ENCODE measurements around the gene CABLES1.

The CABLES1 gene

GRCh38 chr18:23279931-23280330, 144.6 kb downstream of the CABLES1 start:
- H3K27ac ChIP-seq (ENCODE audit: low read depth, low read length, poor library complexity, severe bottlenecking), result no peak overlapping the region
- H4K20me1 ChIP-seq (ENCODE audit: insufficient read depth, low read length), result no peaks in the 10 kb centered on the region
- H3K79me2 ChIP-seq (ENCODE audit: insufficient read depth, low read length), result no peaks in the 10 kb centered on the region
- no peak overlapping the region for H3K9ac ChIP-seq (ENCODE audit: low read length)
- H3F3A ChIP-seq (ENCODE audit: insufficient read depth, low read length), result no peaks in the 10 kb centered on the region
- H3K4me2 ChIP-seq (ENCODE audit: low read length), result no peak overlapping the region
- H3K9me3 ChIP-seq (ENCODE audit: low read length), result 0 out of 2 replicates have a peak, but pooled peaks cover 4% of the 10 kb centered on the region
- H3K9me2 ChIP-seq (ENCODE audit: low read depth, low read length), result no peaks in the 10 kb centered on the region
- no peak overlapping the region for H3K4me3 ChIP-seq (ENCODE audit: low read depth, low read length, poor library complexity, severe bottlenecking)
- H2AFZ ChIP-seq (ENCODE audit: low read length), result no peak overlapping the region
- H3K4me1 ChIP-seq (ENCODE audit: insufficient read depth, low read length, severe bottlenecking), result peaks cover 11% of the 10 kb centered on the region
- TF ChIP-seq CTCF (IDR thresholded peaks at IDR 0.05; ENCODE audit: low read length) (no peak), EZH2 (IDR thresholded peaks at IDR 0.05; ENCODE audit: borderline replicate concordance, low read length) (no peak)
- H3K36me3 ChIP-seq (ENCODE audit: insufficient read depth, low read length), result peaks cover 11% of the 10 kb centered on the region; the same call in 1 of the 2 replicates
- no peaks in the 10 kb centered on the region for H3K27me3 ChIP-seq (ENCODE audit: insufficient read depth, low read length)

GRCh38 chr18:23280844-23281243, 145.6 kb downstream of the CABLES1 start:
- Histone ChIP-seq H3F3A (ENCODE audit: insufficient read depth, low read length) (no peaks in the 10 kb centered on the region), H4K20me1 (ENCODE audit: insufficient read depth, low read length) (no peaks in the 10 kb centered on the region), H3K9me2 (ENCODE audit: low read depth, low read length) (no peaks in the 10 kb centered on the region), H3K27me3 (ENCODE audit: insufficient read depth, low read length) (no peaks in the 10 kb centered on the region), H3K4me1 (ENCODE audit: insufficient read depth, low read length, severe bottlenecking) (peaks cover 11% of the 10 kb centered on the region), H3K4me3 (ENCODE audit: low read depth, low read length, poor library complexity, severe bottlenecking) (no peak overlapping the region), H3K36me3 (ENCODE audit: insufficient read depth, low read length) (peaks cover 11% of the 10 kb centered on the region; the same call in 1 of the 2 replicates), H3K27ac (ENCODE audit: low read depth, low read length, poor library complexity, severe bottlenecking) (no peak overlapping the region), H3K79me2 (ENCODE audit: insufficient read depth, low read length) (no peaks in the 10 kb centered on the region), H3K9me3 (ENCODE audit: low read length) (0 out of 2 replicates have a peak, but pooled peaks cover 4% of the 10 kb centered on the region), H3K9ac (ENCODE audit: low read length) (no peak overlapping the region), H3K4me2 (ENCODE audit: low read length) (no peak overlapping the region), H2AFZ (ENCODE audit: low read length) (no peak overlapping the region)
- TF ChIP-seq CTCF (IDR thresholded peaks at IDR 0.05; ENCODE audit: low read length) (no peak), EZH2 (IDR thresholded peaks at IDR 0.05; ENCODE audit: borderline replicate concordance, low read length) (no peak)

- no peak overlapping the region for H3K9ac ChIP-seq (ENCODE audit: low read length)
- H3F3A ChIP-seq (ENCODE audit: insufficient read depth, low read length), result no peaks in the 10 kb centered on the region
- H3K27me3 ChIP-seq (ENCODE audit: insufficient read depth, low read length), result no peaks in the 10 kb centered on the region
- H3K4me2 ChIP-seq (ENCODE audit: low read length), result no peak overlapping the region
- no peaks in the 10 kb centered on the region for H3K9me2 ChIP-seq (ENCODE audit: low read depth, low read length)
- H3K9me3 ChIP-seq (ENCODE audit: low read length), result 0 out of 2 replicates have a peak, but pooled peaks cover 4% of the 10 kb centered on the region
- H3K27ac ChIP-seq (ENCODE audit: low read depth, low read length, poor library complexity, severe bottlenecking), result no peak overlapping the region
- peaks cover 11% of the 10 kb centered on the region; the same call in 1 of the 2 replicates for H3K36me3 ChIP-seq (ENCODE audit: insufficient read depth, low read length)
- H4K20me1 ChIP-seq (ENCODE audit: insufficient read depth, low read length), result no peaks in the 10 kb centered on the region
- no peak overlapping the region for H2AFZ ChIP-seq (ENCODE audit: low read length)
- H3K4me3 ChIP-seq (ENCODE audit: low read depth, low read length, poor library complexity, severe bottlenecking), result no peak overlapping the region
- TF ChIP-seq CTCF (IDR thresholded peaks at IDR 0.05; ENCODE audit: low read length) (no peak), EZH2 (IDR thresholded peaks at IDR 0.05; ENCODE audit: borderline replicate concordance, low read length) (no peak)
- H3K4me1 ChIP-seq (ENCODE audit: insufficient read depth, low read length, severe bottlenecking), result peaks cover 11% of the 10 kb centered on the region
- no peaks in the 10 kb centered on the region for H3K79me2 ChIP-seq (ENCODE audit: insufficient read depth, low read length)
Observed at GRCh38 chr18:23281626-23282436, 146.5 kb downstream of the CABLES1 start.

All from OCI-LY1 (cell line).